ENCODE data around the gene SAMD13. TPM values are rescaled to one million over a fixed set of nuclear protein-coding genes. Genes with fewer than 3 reads are reported as not detected.

SAMD13 gene
- total RNA-seq, 1 experiment from 2014 or later: 0.61 TPM

- Histone ChIP-seq H3K9ac (ENCODE audit: extremely low read depth, insufficient read length, low read length) (no peak overlapping the region), H4K20me1 (ENCODE audit: control insufficient read depth, insufficient read depth, insufficient read length) (no peaks in the 10 kb centered on the region), H2AK5ac (ENCODE audit: insufficient read length, low read length) (no peak overlapping the region), H2BK120ac (ENCODE audit: low read depth, low read length, poor library complexity, severe bottlenecking) (no peak overlapping the region), H3K4me1 (ENCODE audit: insufficient read depth, low read length) (no peaks in the 10 kb centered on the region), H4K8ac (replicated peaks; ENCODE audit: insufficient read length, low read depth, low read length) (no peak overlapping the region), H3K23ac (ENCODE audit: insufficient read length, low read depth, low read length) (no peak overlapping the region), H4K5ac (ENCODE audit: insufficient read length, low read depth, low read length) (no peak overlapping the region), H4K91ac (ENCODE audit: insufficient read length, low read depth, low read length) (no peak overlapping the region), H2BK15ac (ENCODE audit: low read depth, low read length) (no peak overlapping the region), H3K4ac (ENCODE audit: low read depth, low read length) (no peak overlapping the region), H3K4me2 (ENCODE audit: insufficient read depth, insufficient read length, low read length) (no peak overlapping the region), H3K14ac (ENCODE audit: insufficient read depth, low read length) (no peak overlapping the region), H3K79me1 (ENCODE audit: insufficient read depth, low read depth, low read length, poor library complexity, severe bottlenecking) (no peaks in the 10 kb centered on the region), H2BK20ac (ENCODE audit: low read depth, low read length, poor library complexity, severe bottlenecking) (no peak overlapping the region), H3K27me3 (ENCODE audit: insufficient read depth, low read length) (no peaks in the 10 kb centered on the region), H3K79me2 (ENCODE audit: insufficient read depth, low read length) (no peaks in the 10 kb centered on the region), H3K23me2 (ENCODE audit: insufficient read length, low read depth, low read length, poor library complexity, severe bottlenecking) (no peaks in the 10 kb centered on the region), H3K27ac (ENCODE audit: insufficient read length, low read depth, low read length) (no peak overlapping the region), H3K9me3 (ENCODE audit: control insufficient read depth, low read depth, low read length) (no peaks in the 10 kb centered on the region), H2BK5ac (ENCODE audit: insufficient read length, low read length) (no peak overlapping the region), H2BK12ac (ENCODE audit: insufficient read length, low read depth, low read length) (no peak overlapping the region), H3K56ac (ENCODE audit: insufficient read length, low read depth, low read length) (no peak overlapping the region), H3K18ac (ENCODE audit: insufficient read length, low read depth, low read length) (no peak overlapping the region), H2AFZ (ENCODE audit: low read length) (no peak overlapping the region), H3T11ph (ENCODE audit: low read length) (no peak overlapping the region)
- no peak for TF ChIP-seq CTCF (conservative IDR thresholded peaks at IDR 0.05)
- Mint-ChIP-seq H3K4me1 (no peaks in the 10 kb centered on the region), H3K36me3 (ENCODE audit: insufficient read depth in 1 of 3, low read depth in 3 of 3) (no peaks in the 10 kb centered on the region), H3K27me3 (ENCODE audit: low read depth) (no peaks in the 10 kb centered on the region; the same call in 1 of the 2 replicates), H3K9me3 (no peaks in the 10 kb centered on the region), H3K4me3 (no peak overlapping the region), H3K27ac (peak overlapping the region in 1 of 3 experiments; percentile 7; a peak in 1 of 7 replicates)
- no peak for DNase-seq
- WGBS (ENCODE audit: extremely low coverage, insufficient read length, low lambda C conversion rate): no CpG with 5 or more reads among the region's 3 CpGs
Observed at GRCh38 chr1:84361796-84362195, 60.3 kb downstream of the SAMD13 start.
